NCI-H1092 treated with DMSO at 0.1 percent for 48 hours (cell line): ENCODE measurements around the gene PALLD.
A peak's percentile ranks its signal among the peaks of the same experiment; 100 is the strongest.
"Not testable (repeated sequence)": the region's sequence is repeated elsewhere in the genome, so short reads cannot be mapped to it uniquely, and the experiment has no call there.

Source experiments
- DNase-seq: peaks from one replicate; lab custom pipeline; 2025; lab: John Stamatoyannopoulos, UW

Gene PALLD

GRCh38 chr4:168707205-168707604 is 210.4 kb downstream of the PALLD start:
- DNase-seq = no peak

GRCh38 chr4:168708108-168708507 is 211.3 kb downstream of the PALLD start:
- DNase-seq = no peak

GRCh38 chr4:168710353-168710946 is 213.6 kb downstream of the PALLD start:
- no peak for DNase-seq

GRCh38 chr4:168711197-168712140 is 214.6 kb downstream of the PALLD start:
- DNase-seq = no peak

- no peak for DNase-seq
Measured at GRCh38 chr4:168712316-168712890, 215.6 kb downstream of the PALLD start.

GRCh38 chr4:168713253-168713652 is 216.4 kb downstream of the PALLD start:
- DNase-seq = peak; percentile 67

GRCh38 chr4:168715896-168716295 is 219.0 kb downstream of the PALLD start:
- DNase-seq = no peak

GRCh38 chr4:168716406-168717129 is 219.7 kb downstream of the PALLD start:
- no peak for DNase-seq

GRCh38 chr4:168717847-168718246 is 221.0 kb downstream of the PALLD start:
- no peak for DNase-seq

- no peak for DNase-seq
Measured at GRCh38 chr4:168719725-168720124, 222.9 kb downstream of the PALLD start.

GRCh38 chr4:168720396-168720900 is 223.6 kb downstream of the PALLD start:
- DNase-seq = no peak

GRCh38 chr4:168722391-168722790 is 225.5 kb downstream of the PALLD start:
- no peak for DNase-seq

- DNase-seq = no peak
Measured at GRCh38 chr4:168723020-168723419, 226.2 kb downstream of the PALLD start.

- no peak for DNase-seq
Measured at GRCh38 chr4:168723569-168723968, 226.7 kb downstream of the PALLD start.

- DNase-seq = no peak
Measured at GRCh38 chr4:168724243-168724642, 227.4 kb downstream of the PALLD start.

GRCh38 chr4:168724686-168725411 is 228.0 kb downstream of the PALLD start:
- no peak for DNase-seq

- DNase-seq = no peak
Measured at GRCh38 chr4:168725930-168726329, 229.1 kb downstream of the PALLD start.

- not testable (repeated sequence) for DNase-seq
Measured at GRCh38 chr4:168727181-168727580, 230.3 kb downstream of the PALLD start.

GRCh38 chr4:168731006-168731636 is 234.3 kb downstream of the PALLD start:
- DNase-seq = no peak

GRCh38 chr4:168731706-168732414 is 235.0 kb downstream of the PALLD start:
- no peak for DNase-seq
